HG03280 (cell line): ENCODE measurements around the gene MUC5AC.
"Not testable (repeated sequence)": the region's sequence is repeated elsewhere in the genome, so short reads cannot be mapped to it uniquely, and the experiment has no call there.

Experiments
- ATAC-seq: cut with Tn5 transposase; IDR thresholded peaks from one replicate; pipeline ENCODE4 v1.9.1; 2021; ENCODE audit warnings: mild to moderate bottlenecking, moderate library complexity; ENCODE audit not compliant: unreplicated experiment

MUC5AC gene

GRCh38 chr11:1244557-1244956 lies 86.8 kb downstream of the MUC5AC start:
- not testable (repeated sequence) for ATAC-seq

- ATAC-seq, result not testable (repeated sequence)
Measured at GRCh38 chr11:1245717-1246116, 88.0 kb downstream of the MUC5AC start.

GRCh38 chr11:1246301-1246700 lies 88.5 kb downstream of the MUC5AC start:
- not testable (repeated sequence) for ATAC-seq

- ATAC-seq, result not testable (repeated sequence)
Measured at GRCh38 chr11:1247026-1247425, 89.3 kb downstream of the MUC5AC start.

- ATAC-seq, result not testable (repeated sequence)
Measured at GRCh38 chr11:1248951-1249350, 91.2 kb downstream of the MUC5AC start.

GRCh38 chr11:1250411-1250810 lies 92.7 kb downstream of the MUC5AC start:
- not testable (repeated sequence) for ATAC-seq
